Fibroblast of the aortic adventitia (primary cell): ENCODE measurements around the gene SPATA2L. TPM values are rescaled to one million over a fixed set of nuclear protein-coding genes. Genes with fewer than 3 reads are reported as not detected.

Experiments
- DNase-seq: peaks from one replicate; pipeline ENCODE4 v3.0.0-alpha.2; 2010; ENCODE audit warnings: low read depth
- H3K4me3 ChIP-seq: 2 replicates; pipeline ENCODE4 v1.5.1; 2011; ENCODE audit warnings: low read depth, mild to moderate bottlenecking, control low read depth, low read length, moderate library complexity
- CTCF ChIP-seq: IDR thresholded peaks from 2 replicates; pipeline ENCODE4 v1.5.1; 2011; ENCODE audit warnings: mild to moderate bottlenecking, low read length, control low read depth, inconsistent platforms; ENCODE audit not compliant: insufficient read depth
- total RNA-seq: library from RNA; depleted of rRNA; stranded (reverse); fragments of >200 nt; gene quantifications from 2 replicates; pipeline ENCODE4 v1.2.3, GENCODE V29; 2012; ENCODE audit warnings: low replicate concordance

The SPATA2L gene
- total RNA-seq, 1 donor, result 10.1 TPM

- no peak for TF ChIP-seq CTCF
- H3K4me3 ChIP-seq, result no peak overlapping the region
These were observed 35.0 kb upstream of the SPATA2L start for GRCh38 chr16:89736554-89736953.

DNA sequence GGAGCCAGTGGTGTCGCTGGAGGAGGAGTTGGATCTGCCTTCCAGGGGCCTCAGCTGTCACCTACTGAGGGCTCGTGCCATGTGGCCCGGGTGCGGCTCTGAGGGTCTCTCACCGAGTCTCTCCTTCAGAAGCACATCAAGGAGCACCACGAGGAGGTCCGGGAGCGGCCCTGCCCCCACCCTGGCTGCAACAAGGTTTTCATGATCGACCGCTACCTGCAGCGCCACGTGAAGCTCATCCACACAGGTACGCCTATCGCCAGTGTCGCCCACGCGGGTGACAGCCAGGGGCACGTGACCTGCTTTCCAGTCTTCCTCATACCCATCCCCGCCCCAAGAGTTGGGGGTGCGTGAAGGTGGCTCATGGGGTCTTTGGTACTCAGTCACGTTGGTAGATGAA, 32.3 kb upstream of the SPATA2L start:
- DNase-seq, result no peak
- H3K4me3 ChIP-seq, result no peak overlapping the region
- no peak for TF ChIP-seq CTCF

More at GRCh38 chr16:89736554-89736953, 35.0 kb upstream of the SPATA2L start:
- no peak for DNase-seq

DNA sequence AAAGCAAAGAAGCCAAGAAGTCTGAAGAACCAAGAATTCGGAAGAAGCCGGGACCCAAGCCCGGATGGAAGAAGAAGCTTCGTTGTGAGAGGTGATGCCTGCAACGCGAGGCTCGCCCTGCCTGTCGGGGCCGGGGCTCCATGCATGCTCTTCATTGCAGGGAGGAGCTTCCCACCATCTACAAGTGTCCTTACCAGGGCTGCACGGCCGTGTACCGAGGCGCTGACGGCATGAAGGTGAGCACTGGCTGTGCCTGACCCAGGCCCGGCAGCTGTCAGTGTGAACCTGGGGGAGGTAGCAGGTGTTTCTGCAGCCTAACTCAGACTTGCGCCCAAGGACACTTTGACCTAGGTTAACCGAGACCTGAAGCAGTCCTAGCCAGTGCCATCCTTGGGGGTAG, 31.8 kb upstream of the SPATA2L start:
- no peak for TF ChIP-seq CTCF
- no peak overlapping the region for H3K4me3 ChIP-seq
- DNase-seq, result no peak

- DNase-seq, result no peak
These were observed 31.4 kb upstream of the SPATA2L start for GRCh38 chr16:89732918-89733242.

GRCh38 chr16:89732142-89732917, 30.8 kb upstream of the SPATA2L start:
- no peak for TF ChIP-seq CTCF
- DNase-seq, result no peak
- H3K4me3 ChIP-seq, result no peak overlapping the region

More at GRCh38 chr16:89732918-89733242, 31.4 kb upstream of the SPATA2L start:
- H3K4me3 ChIP-seq, result no peak overlapping the region
- no peak for TF ChIP-seq CTCF

- no peak for TF ChIP-seq CTCF
- DNase-seq, result no peak
- H3K4me3 ChIP-seq, result no peak overlapping the region
These were observed 29.2 kb upstream of the SPATA2L start for GRCh38 chr16:89730610-89731234.
